SU-DHL-6 (cell line): ENCODE data around the gene OSBPL2.

ENCODE experiments used
- H2AFZ ChIP-seq: fragments of 200-600 bp; sonication (generic); 2 replicates; pipeline ENCODE4 v1.6.1; 2014; ENCODE audit warnings: low read depth, mild to moderate bottlenecking, moderate library complexity, mixed read lengths, antibody characterized with exemption, low read length; ENCODE audit not compliant: severe bottlenecking
- H3F3A ChIP-seq: fragments of 200-600 bp; shearing (Covaris generic); 2 replicates; pipeline ENCODE4 v1.6.0; 2016; ENCODE audit warnings: antibody characterized with exemption, mild to moderate bottlenecking; ENCODE audit not compliant: insufficient read depth
- H3K27ac ChIP-seq: fragments of 200-600 bp; sonication (generic); 2 replicates; pipeline ENCODE4 v1.5.1; 2016; ENCODE audit warnings: low read depth, mild to moderate bottlenecking, low read length, moderate library complexity, mixed read lengths
- H3K27me3 ChIP-seq: fragments of 200-600 bp; sonication (generic), shearing (Covaris generic); 2 replicates; pipeline ENCODE4 v1.6.0; 2014; ENCODE audit warnings: mild to moderate bottlenecking, low read length
- H3K36me3 ChIP-seq: fragments of 200-600 bp; sonication (generic); 2 replicates; pipeline ENCODE4 v1.6.1; 2014; ENCODE audit warnings: mild to moderate bottlenecking, low read length, mixed read lengths
- H3K4me2 ChIP-seq: fragments of 300-600, 200-600 bp; shearing (Covaris generic), sonication (generic); 2 replicates; pipeline ENCODE4 v1.6.0; 2014; ENCODE audit warnings: low read length, low read depth, mild to moderate bottlenecking; ENCODE audit not compliant: poor library complexity, severe bottlenecking
- H3K4me3 ChIP-seq: fragments of 200-600 bp; sonication (generic); 2 replicates; pipeline ENCODE4 v1.5.1; 2014; ENCODE audit warnings: antibody characterized with exemption, low read length, mild to moderate bottlenecking, mixed read lengths; ENCODE audit not compliant: insufficient read depth, poor library complexity, severe bottlenecking
- H3K79me2 ChIP-seq: fragments of 200-600 bp; sonication (generic); 2 replicates; pipeline ENCODE4 v1.6.1; 2014; ENCODE audit warnings: mild to moderate bottlenecking, low read length, moderate library complexity; ENCODE audit not compliant: insufficient read depth
- H3K9ac ChIP-seq: fragments of 200-600 bp; sonication (generic); 2 replicates; pipeline ENCODE4 v1.7.0; 2014; ENCODE audit warnings: mild to moderate bottlenecking, low read length
- H3K9me2 ChIP-seq: fragments of 200-600 bp; sonication (generic); replicated peaks from 2 replicates; pipeline ENCODE4 v1.6.1; 2014; ENCODE audit warnings: low read length; ENCODE audit not compliant: insufficient read depth
- H3K9me3 ChIP-seq: fragments of 200-600 bp; sonication (generic); 2 replicates; pipeline ENCODE4 v1.6.1; 2014; ENCODE audit warnings: low read length, mixed read lengths; ENCODE audit not compliant: insufficient read depth
- H4K20me1 ChIP-seq: fragments of 200-600 bp; sonication (generic); 2 replicates; pipeline ENCODE4 v1.6.1; 2014; ENCODE audit warnings: low read depth, mild to moderate bottlenecking, antibody characterized with exemption, low read length, moderate library complexity, mixed read lengths
- CTCF ChIP-seq: fragments of 200-600 bp; sonication (generic); IDR thresholded peaks from one replicate; pipeline ENCODE4 v1.5.1; 2017; ENCODE audit warnings: antibody characterized with exemption, mild to moderate bottlenecking, low read length, moderate library complexity; ENCODE audit not compliant: insufficient read depth, poor library complexity, severe bottlenecking
- EZH2phosphoT487 ChIP-seq: fragments of 200-600 bp; sonication (generic), shearing (Covaris generic); conservative IDR thresholded peaks from 2 replicates; pipeline ENCODE4 v1.6.1; 2018; ENCODE audit warnings: mild to moderate bottlenecking, antibody characterized with exemption, low read length, moderate library complexity, mixed read lengths

The OSBPL2 gene

GRCh38 chr20:62331347-62331746 is 93.0 kb downstream of the OSBPL2 start:
- Histone ChIP-seq H3K27me3 (no peaks in the 10 kb centered on the region), H3K4me2 (no peak overlapping the region), H2AFZ (no peak overlapping the region), H3F3A (no peaks in the 10 kb centered on the region), H4K20me1 (no peaks in the 10 kb centered on the region), H3K36me3 (no peaks in the 10 kb centered on the region), H3K27ac (no peak overlapping the region), H3K9me3 (no peaks in the 10 kb centered on the region), H3K79me2 (no peaks in the 10 kb centered on the region), H3K9ac (no peak overlapping the region), H3K9me2 (no peaks in the 10 kb centered on the region), H3K4me3 (no peak overlapping the region)
- TF ChIP-seq CTCF (no peak), EZH2phosphoT487 (no peak)

GRCh38 chr20:62332421-62332820 is 94.1 kb downstream of the OSBPL2 start:
- no peak overlapping the region for H3K4me2 ChIP-seq
- no peaks in the 10 kb centered on the region for H3K9me2 ChIP-seq
- H3K4me3 ChIP-seq: no peak overlapping the region
- H3K36me3 ChIP-seq: no peaks in the 10 kb centered on the region
- H3F3A ChIP-seq: peaks cover 5% of the 10 kb centered on the region; the same call in 1 of the 2 replicates
- H3K9me3 ChIP-seq: peaks cover 6% of the 10 kb centered on the region; the same call in 1 of the 2 replicates
- no peaks in the 10 kb centered on the region for H3K79me2 ChIP-seq
- H3K27ac ChIP-seq: no peak overlapping the region
- TF ChIP-seq EZH2phosphoT487 (no peak), CTCF (no peak)
- H3K9ac ChIP-seq: no peak overlapping the region
- H4K20me1 ChIP-seq: no peaks in the 10 kb centered on the region
- H2AFZ ChIP-seq: no peak overlapping the region
- no peaks in the 10 kb centered on the region for H3K27me3 ChIP-seq

- Histone ChIP-seq H3K27ac (no peak overlapping the region), H3K79me2 (no peaks in the 10 kb centered on the region), H3K4me3 (no peak overlapping the region), H3F3A (peaks cover 10% of the 10 kb centered on the region; the same call in 1 of the 2 replicates), H3K9me3 (peaks cover 6% of the 10 kb centered on the region; the same call in 1 of the 2 replicates), H2AFZ (no peak overlapping the region), H4K20me1 (no peaks in the 10 kb centered on the region), H3K4me2 (no peak overlapping the region), H3K36me3 (no peaks in the 10 kb centered on the region), H3K27me3 (no peaks in the 10 kb centered on the region), H3K9me2 (no peaks in the 10 kb centered on the region), H3K9ac (no peak overlapping the region)
- no peak for TF ChIP-seq EZH2phosphoT487
- no peak for TF ChIP-seq CTCF
These were observed 94.9 kb downstream of the OSBPL2 start for GRCh38 chr20:62332989-62333819.
